Spleen (tissue), 7 donors: ENCODE measurements around the gene NXPH4.

Source experiments
- POLR2AphosphoS5 ChIP-seq, 3 donors: sonication (generic); formaldehyde crosslinking; IDR thresholded peaks; one replicate each; pipeline ENCODE4 v1.5.1; 2017; ENCODE audit warnings: antibody characterized with exemption in 3 of 3
- TF ChIP-seq, protein P1 (sequence below), 11 experiments: fragments of 200-600 bp in 7 of 11; fragments of 450-650 bp in 4 of 11; sonication (generic) in 4 of 11; IDR thresholded peaks in 8 of 11; conservative IDR thresholded peaks in 3 of 11; 1 replicate in 7 of 11; 2 replicates in 4 of 11; pipeline versions ENCODE4 v1.4.0 to v1.8.0; 2016 to 2021; ENCODE audit warnings: antibody characterized with exemption in 11 of 11, inconsistent platforms in 4 of 11, mild to moderate bottlenecking in 1 of 11
- donor health status: DM: no; HTN: no; CAD: no; lungs with moderate emphysema.
- donor health status: DM: no; HTN: no; CAD: no.
- donor health status: DM: no; HTN: no; CAD: no.

DNA sequence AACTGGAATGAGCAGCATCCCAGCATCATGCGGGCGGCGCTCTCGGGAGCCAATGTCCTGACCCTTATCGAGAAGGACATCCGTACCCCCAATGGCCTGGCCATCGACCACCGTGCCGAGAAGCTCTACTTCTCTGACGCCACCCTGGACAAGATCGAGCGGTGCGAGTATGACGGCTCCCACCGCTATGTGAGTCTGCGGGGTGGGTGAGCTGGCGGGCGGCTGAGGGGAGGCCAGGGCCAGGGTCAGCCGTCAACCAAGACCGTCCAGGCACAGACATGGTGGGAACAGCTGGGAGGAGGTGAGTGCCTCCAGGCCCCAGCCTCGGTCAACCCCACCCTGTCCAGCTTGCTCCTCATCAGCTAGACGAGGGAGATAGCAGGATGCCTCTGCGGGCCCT, 25.8 kb upstream of the NXPH4 start:
- TF ChIP-seq, protein P1, sequence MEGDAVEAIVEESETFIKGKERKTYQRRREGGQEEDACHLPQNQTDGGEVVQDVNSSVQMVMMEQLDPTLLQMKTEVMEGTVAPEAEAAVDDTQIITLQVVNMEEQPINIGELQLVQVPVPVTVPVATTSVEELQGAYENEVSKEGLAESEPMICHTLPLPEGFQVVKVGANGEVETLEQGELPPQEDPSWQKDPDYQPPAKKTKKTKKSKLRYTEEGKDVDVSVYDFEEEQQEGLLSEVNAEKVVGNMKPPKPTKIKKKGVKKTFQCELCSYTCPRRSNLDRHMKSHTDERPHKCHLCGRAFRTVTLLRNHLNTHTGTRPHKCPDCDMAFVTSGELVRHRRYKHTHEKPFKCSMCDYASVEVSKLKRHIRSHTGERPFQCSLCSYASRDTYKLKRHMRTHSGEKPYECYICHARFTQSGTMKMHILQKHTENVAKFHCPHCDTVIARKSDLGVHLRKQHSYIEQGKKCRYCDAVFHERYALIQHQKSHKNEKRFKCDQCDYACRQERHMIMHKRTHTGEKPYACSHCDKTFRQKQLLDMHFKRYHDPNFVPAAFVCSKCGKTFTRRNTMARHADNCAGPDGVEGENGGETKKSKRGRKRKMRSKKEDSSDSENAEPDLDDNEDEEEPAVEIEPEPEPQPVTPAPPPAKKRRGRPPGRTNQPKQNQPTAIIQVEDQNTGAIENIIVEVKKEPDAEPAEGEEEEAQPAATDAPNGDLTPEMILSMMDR (IDR thresholded peaks at IDR 0.05 in 8 of 11, conservative IDR thresholded peaks at IDR 0.05 in 3 of 11), result no peak
- no peak for TF ChIP-seq POLR2AphosphoS5 (IDR thresholded peaks at IDR 0.05)
